GM10847 (cell line): Measurements from ENCODE around the gene SLC27A2.

Experiments
- POLR2A ChIP-seq: IDR thresholded peaks from 2 replicates; pipeline ENCODE4 v1.6.1; 2011; ENCODE audit not compliant: insufficient read length; ENCODE audit errors: extremely low read depth

SLC27A2 gene

DNA sequence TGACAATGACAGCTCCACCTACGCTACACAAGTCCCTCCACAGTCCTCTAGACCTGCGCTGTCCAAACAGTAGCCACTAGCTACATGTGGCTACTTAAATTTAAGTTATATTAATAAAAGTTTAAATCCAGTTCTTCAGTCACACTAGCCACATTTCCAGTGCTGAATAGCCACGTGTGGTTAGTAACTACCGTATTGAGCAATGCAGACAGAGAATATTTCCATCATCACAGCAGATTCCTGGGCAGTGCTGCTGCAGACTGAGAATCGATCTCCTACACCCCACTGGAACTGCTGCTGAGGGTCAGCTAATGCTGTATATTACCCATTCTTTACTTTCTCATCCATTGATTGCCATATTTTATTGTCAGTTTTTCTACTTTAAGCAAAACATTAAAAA lies 42.6 kb downstream of the SLC27A2 start:
- no peak for TF ChIP-seq POLR2A

DNA sequence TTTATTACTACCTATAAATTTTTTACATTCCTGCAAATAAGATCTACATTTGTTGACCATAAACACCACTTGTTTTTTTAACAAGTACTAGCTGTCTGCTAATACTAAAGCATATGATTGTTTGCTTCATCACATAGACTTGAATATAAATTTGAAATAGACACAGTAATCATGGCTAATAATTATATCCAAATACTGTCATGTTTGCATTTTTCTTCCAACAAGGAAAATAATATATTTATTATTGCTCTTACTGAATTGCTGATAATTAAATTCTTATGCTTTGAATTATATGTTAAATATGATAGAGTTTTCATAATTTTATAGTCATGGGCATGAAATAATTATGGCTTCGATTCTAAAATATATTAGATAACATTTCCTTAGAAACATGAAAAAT lies 43.1 kb downstream of the SLC27A2 start:
- TF ChIP-seq POLR2A: no peak

DNA sequence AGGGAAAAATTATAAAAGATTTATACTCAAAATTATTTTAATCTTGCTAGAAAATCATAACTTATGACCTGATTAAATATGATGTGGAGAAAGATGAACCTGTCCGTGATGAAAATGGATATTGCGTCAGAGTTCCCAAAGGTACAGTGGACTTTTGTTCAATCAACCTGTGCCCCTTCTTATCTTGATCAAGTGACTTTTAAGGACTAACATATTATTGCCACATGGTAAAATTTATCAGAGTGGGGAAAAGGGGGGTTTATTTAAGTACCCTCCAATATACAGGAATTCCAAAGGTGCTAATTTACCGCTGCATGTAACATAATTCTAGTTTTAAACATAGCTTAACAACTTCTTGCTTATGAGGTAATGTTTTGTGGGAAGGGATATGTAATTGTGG lies 43.9 kb downstream of the SLC27A2 start:
- no peak for TF ChIP-seq POLR2A

DNA sequence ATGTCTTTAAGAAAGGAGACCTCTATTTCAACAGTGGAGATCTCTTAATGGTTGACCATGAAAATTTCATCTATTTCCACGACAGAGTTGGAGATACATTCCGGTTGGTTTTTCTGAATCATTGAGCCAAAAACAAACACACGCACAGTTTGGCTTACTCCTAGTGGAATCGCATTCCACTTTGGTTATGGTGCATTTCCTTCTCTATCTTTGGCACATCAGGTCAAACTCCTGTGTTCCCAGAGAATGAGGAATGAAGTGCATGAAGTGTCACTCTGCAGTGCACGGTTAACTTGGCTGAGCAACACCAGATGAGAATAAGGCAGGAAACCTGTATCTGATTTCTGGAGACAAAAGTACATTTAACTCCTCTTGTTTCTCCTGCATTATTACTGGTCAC lies 45.1 kb downstream of the SLC27A2 start:
- no peak for TF ChIP-seq POLR2A

DNA sequence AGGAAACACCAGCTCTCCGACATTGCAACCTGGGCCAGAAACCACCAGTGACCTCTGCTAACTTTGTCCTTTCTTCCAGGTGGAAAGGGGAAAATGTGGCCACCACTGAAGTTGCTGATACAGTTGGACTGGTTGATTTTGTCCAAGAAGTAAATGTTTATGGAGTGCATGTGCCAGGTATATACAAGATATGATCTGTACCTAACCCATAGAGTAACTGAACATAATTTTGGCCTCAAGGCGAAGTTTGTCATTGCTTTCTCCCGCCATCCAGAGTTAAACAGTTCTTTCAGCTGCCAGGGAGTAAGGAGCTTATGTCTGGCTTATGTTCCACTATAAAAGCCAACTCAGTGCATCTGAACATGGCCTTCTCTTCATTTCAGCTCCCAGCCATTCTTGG lies 46.9 kb downstream of the SLC27A2 start:
- no peak for TF ChIP-seq POLR2A

DNA sequence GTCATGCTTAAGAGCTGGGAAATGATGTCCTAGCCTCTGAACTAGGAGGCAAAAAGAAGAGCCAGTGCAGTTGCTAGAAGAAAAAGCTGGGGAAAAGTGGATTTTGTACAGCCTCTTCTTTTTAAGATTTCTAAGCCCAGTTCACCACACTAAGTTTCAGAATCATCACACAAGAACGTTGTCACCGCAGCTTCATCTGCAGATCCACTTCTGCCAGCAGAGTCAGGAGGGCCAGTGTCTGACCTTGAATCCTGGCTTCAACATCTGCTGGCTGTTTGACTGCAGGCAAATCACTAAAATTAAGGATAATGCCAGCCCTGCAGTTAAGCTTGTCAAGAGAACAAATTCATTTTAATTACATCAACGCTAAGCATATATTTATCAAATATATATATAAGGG lies 47.3 kb downstream of the SLC27A2 start:
- TF ChIP-seq POLR2A: no peak

DNA sequence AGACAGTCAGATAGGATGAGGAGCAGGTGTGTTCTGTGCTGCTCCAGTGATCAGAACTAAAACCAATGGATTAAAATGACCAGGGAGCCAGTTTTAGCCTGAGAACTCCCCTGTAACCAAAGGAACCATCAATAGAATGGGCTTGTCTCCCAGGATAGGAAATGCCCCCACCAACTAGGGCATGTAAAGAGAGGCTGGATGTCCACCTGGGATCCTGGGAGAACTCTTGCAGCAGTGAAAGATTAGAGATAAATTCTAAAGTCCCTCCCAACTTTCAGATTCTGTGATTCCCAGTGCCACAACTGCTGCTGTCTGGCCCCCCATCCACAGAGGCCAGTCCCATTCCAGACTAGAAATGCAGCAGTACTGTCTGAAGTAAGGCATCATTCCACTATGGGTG lies 49.8 kb downstream of the SLC27A2 start:
- no peak for TF ChIP-seq POLR2A

DNA sequence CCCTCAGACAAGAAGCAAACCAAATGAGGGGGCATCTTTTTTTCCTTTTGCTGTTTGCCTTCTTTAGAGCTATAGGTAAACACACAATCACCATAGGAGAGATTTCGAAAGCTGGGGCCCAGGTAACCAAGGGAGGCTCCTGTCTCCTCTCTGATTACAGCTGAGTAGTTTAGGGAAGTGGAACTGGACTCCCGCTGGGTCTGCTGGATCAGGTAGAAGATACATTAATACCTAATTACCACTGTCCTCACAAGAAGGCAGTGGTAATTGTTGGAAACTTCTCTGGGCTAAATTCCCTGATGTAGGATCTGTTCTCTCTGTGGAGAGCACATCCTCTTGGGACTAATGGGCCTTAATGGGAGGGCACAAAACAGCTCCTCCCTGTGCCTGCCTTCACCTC lies 50.8 kb downstream of the SLC27A2 start:
- no peak for TF ChIP-seq POLR2A

DNA sequence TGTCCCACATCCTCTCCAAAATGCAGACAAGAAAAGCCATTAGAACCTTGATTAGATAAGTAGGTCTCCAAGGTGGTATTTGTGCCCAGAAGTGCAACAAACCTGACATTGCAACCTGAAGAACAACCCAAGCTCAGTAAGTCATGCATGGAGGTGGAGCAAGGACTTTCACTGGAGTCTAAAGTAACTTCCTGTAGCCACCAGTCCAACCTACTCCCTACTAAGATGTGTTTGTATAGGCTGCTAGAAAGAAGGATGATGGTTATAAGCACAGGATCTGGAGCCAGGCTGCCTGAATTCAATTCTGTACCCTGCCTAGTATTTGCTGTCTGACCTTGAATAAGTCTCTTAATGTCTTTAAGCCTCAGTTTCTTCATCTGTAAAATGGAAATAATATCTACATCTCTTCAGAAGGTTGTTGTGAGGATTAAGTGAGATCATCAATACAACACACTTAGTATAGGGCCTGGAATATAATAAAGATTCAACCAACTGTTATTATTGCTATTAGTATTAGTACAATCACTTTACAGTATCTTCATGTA lies 51.3 kb downstream of the SLC27A2 start:
- TF ChIP-seq POLR2A: no peak

DNA sequence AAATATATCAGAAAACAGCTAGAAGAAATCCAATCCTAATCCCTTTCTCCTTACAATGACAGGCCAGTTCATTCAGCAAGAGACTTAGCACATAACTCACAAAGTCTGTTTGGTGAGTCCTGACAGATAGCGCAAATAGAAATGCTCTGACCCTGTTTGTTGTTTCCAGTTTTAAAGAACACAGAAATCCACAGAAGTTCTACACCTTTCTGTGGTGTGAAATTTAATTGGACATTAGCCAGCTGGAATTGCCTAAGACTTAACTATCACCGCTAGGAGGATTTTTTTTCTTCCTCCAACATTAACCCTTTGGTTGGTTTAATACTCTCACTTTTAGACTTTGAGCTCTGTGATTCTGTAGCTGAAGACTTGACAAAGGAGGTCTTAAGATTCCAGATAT lies 52.8 kb downstream of the SLC27A2 start:
- no peak for TF ChIP-seq POLR2A

DNA sequence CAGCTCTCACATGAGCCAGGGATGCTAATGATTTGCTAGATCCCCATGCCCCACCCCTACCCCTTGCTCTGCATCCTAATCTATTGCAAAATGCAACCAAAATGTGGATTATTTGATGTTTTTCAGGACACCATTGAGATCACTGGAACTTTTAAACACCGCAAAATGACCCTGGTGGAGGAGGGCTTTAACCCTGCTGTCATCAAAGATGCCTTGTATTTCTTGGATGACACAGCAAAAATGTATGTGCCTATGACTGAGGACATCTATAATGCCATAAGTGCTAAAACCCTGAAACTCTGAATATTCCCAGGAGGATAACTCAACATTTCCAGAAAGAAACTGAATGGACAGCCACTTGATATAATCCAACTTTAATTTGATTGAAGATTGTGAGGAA lies 53.8 kb downstream of the SLC27A2 start:
- no peak for TF ChIP-seq POLR2A

DNA sequence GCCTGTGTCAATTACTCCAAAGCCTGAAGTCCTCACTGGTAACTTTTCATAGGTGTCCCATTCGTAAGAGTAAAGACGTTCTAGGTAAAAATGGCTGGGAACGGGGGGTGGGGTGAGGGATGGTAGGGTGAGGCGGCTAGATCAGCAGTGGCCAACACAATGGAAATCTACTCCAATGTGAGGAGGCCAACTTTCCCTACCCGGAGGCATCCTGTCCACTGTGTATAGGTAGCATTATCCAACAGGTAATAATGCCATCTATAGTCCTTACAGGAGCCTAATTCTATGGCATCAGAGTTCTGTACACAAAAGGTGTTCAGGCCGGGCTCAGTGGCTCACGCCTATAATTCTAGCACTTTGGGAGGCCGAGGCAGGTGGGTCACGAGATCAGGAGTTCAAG lies 54.4 kb downstream of the SLC27A2 start:
- TF ChIP-seq POLR2A: no peak

DNA sequence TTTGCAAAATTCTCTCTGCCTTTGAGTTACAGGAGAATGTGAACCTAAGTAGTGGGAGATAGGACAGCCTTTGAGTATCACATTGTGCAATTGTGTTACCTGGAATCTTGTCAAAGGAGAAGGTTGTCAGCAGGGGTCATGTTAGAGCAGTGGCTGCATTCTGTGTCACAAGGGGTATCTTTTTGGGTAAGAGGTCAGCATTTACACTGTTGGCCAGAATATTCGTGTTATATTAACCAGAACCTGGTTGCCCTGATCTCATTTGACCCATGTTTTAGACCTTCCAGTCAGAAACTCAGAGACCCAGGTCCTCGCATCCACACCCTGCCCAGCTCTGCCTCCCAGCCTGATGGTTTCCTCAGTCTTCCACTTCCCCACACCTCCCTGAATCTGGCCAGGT lies 56.3 kb downstream of the SLC27A2 start:
- TF ChIP-seq POLR2A: no peak

DNA sequence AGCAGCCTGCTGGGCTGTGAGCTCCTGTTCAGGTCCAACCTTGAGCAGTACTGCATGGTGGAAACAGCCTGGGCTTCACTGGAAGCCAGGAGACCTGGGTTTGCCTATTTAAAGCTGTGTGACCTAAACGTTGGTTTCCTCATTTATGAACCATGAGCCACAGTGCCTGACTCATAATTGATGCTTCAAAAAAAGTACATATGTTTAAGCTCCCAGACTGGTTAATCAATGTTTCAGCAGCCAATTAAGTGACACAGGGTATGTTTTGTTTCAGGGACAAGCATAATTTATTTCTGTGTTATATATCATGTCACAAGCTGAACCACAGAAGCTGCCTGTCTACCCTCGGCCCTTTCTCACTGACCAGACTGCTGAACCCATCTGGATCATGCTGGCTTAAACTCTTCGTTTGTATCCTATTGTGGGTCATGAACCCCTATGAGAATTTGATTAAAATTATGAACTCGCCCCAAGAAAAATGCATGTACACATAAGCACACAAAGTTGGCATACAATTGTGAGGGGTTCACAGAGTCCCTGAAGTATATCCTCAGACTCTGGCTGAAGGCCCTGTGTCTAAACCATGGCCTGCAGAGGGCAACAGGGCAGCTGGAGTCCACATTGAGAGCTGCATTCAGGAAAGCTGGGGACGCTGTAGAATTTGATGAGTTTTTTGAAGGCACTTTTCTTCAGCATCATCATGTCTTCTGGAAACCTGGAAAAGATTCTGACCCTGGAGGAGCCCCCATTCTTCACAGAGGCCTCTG lies 59.9 kb downstream of the SLC27A2 start:
- TF ChIP-seq POLR2A: no peak

DNA sequence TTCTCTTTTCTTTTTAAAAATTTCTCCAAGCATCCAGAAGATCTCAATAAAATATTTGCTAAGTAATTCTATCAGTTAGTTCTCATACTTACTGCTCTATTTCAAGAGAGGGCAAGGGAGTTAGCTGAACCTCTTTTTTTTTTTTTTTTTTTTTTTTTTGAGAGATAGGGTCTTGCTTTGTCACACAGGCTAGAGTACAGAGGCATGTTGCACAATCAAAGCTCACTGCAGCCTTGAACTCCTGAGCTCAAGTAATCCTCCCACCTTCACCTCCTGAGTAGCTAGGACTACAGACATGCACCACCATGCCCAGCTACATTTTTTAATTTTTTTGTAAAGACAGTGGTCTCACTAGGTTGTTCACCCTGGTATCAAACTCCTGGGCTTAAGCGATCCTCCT lies 62.2 kb downstream of the SLC27A2 start:
- TF ChIP-seq POLR2A: no peak

DNA sequence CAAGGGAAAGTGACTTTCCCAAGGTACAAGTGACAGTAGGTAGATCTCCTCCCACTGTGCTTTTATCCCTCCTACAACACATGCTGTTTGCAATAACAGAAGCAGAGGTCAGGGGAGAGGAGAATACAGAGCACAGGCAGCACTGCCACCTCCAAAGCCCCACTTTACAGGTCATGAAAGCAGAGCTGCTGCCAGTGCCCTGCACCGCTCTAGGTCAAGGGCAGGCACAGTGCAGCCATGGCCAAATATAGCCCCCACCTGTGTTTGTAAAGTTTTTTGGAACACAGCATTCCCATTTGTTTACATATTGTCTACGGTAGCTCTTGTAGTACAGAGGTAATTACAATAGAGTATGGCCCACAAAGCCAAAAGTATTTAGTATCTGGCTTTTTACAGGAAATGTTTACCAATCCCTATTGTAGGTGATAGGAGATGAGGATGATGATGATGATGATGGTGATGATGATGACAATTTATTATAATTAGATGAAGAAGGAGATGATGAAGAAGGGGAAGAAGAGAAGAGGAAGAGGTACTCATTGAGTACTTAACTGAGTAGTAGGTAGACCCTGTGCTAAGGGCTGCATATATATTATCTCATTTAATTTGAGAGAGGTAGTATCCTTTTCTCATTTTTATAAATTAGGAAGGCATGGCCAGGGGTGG lies 63.1 kb downstream of the SLC27A2 start:
- no peak for TF ChIP-seq POLR2A

DNA sequence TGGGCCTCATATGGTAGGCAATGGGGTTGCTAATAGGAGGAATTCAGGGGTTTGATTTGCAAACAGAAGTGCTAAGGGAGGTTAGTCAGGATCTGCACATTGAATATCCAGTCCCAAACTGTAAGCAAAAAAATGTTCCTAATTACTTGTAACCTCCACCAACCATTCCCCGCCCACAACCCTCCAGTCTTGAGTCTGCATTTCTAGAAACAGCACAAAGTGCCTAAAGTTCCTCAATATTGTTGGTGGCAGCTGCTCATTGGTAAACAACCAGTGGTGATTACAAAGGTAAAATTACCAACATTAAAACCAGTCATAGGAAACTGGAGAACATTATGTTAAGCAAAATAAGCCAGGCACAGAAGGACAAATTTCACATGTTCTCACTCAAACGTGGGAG lies 64.6 kb downstream of the SLC27A2 start:
- no peak for TF ChIP-seq POLR2A
